GM23338 (cell line): Measurements from ENCODE around the gene REV3L. TPM values are rescaled to one million over a fixed set of nuclear protein-coding genes. Genes with fewer than 3 reads are reported as not detected.

Experiments
- ATAC-seq: fragments of 200-7000 bp; cut with Tn5 transposase; 3 replicates; pipeline ENCODE4 v1.9.1; 2020
- DNase-seq: peaks from one replicate; pipeline ENCODE4 v3.0.0-alpha.2; 2015; ENCODE audit warnings: low spot score
- H2AFZ ChIP-seq: fragments of 200-600 bp; sonication (generic); 2 replicates; pipeline ENCODE4 v1.8.0; 2016; ENCODE audit warnings: antibody characterized with exemption, mild to moderate bottlenecking, moderate library complexity
- H3F3A ChIP-seq: fragments of 200-600 bp; sonication (generic); replicated peaks from 2 replicates; pipeline ENCODE4 v1.8.0; 2017; ENCODE audit warnings: antibody characterized with exemption, mixed run types, low read depth
- H3K27ac ChIP-seq: fragments of 200-600 bp; sonication (generic); 2 replicates; pipeline ENCODE4 v1.6.1; 2016; ENCODE audit warnings: low read depth
- H3K27me3 ChIP-seq: fragments of 200-600 bp; sonication (generic); 2 replicates; pipeline ENCODE4 v1.8.0; 2016; ENCODE audit warnings: mild to moderate bottlenecking, mixed run types, moderate library complexity; ENCODE audit not compliant: insufficient read depth
- H3K36me3 ChIP-seq: fragments of 200-600 bp; sonication (generic); 2 replicates; pipeline ENCODE4 v1.8.0; 2016; ENCODE audit warnings: mild to moderate bottlenecking; ENCODE audit not compliant: insufficient read depth
- H3K4me1 ChIP-seq: fragments of 200-600 bp; sonication (generic); 2 replicates; pipeline ENCODE4 v1.8.0; 2016; ENCODE audit warnings: mild to moderate bottlenecking, moderate library complexity; ENCODE audit not compliant: insufficient read depth
- H3K4me2 ChIP-seq: fragments of 200-600 bp; sonication (generic); 2 replicates; pipeline ENCODE4 v1.7.1; 2017; ENCODE audit warnings: mixed run types
- H3K4me3 ChIP-seq: fragments of 200-600 bp; sonication (generic); 2 replicates; pipeline ENCODE4 v1.6.1; 2016; ENCODE audit warnings: mixed run types
- H3K79me2 ChIP-seq: fragments of 200-600 bp; sonication (generic); replicated peaks from 2 replicates; pipeline ENCODE4 v1.8.0; 2017; ENCODE audit warnings: mild to moderate bottlenecking; ENCODE audit not compliant: insufficient read depth
- H3K9me2 ChIP-seq: fragments of 200-600 bp; sonication (generic); 2 replicates; pipeline ENCODE4 v1.8.0; 2017; ENCODE audit not compliant: insufficient read depth
- H4K20me1 ChIP-seq: fragments of 200-600 bp; sonication (generic); replicated peaks from 2 replicates; pipeline ENCODE4 v1.8.0; 2017; ENCODE audit warnings: mild to moderate bottlenecking; ENCODE audit not compliant: insufficient read depth
- H3K27ac Mint-ChIP-seq: 2 replicates; pipeline ENCODE4 v1.8.0; 2020; ENCODE audit warnings: inconsistent platforms, mild to moderate bottlenecking, moderate library complexity, mixed read lengths
- H3K27me3 Mint-ChIP-seq: 3 replicates; pipeline ENCODE4 v1.8.0; 2022; ENCODE audit warnings: low read depth, mild to moderate bottlenecking, moderate library complexity, mixed read lengths, inconsistent platforms; ENCODE audit not compliant: insufficient read depth, poor library complexity
- H3K36me3 Mint-ChIP-seq: 3 replicates; pipeline ENCODE4 v1.8.0; 2021; ENCODE audit warnings: low read depth, mild to moderate bottlenecking, inconsistent platforms, moderate library complexity, mixed read lengths
- H3K4me1 Mint-ChIP-seq: 3 replicates; pipeline ENCODE4 v1.8.0; 2020; ENCODE audit warnings: mild to moderate bottlenecking, inconsistent platforms, mixed read lengths
- H3K4me3 Mint-ChIP-seq: 3 replicates; pipeline ENCODE4 v1.8.0; 2021; ENCODE audit warnings: moderate library complexity, mild to moderate bottlenecking, inconsistent platforms, mixed read lengths
- H3K9me3 Mint-ChIP-seq: 3 replicates; pipeline ENCODE4 v1.8.0; 2020; ENCODE audit warnings: moderate library complexity, mild to moderate bottlenecking, inconsistent platforms, mixed read lengths
- CREB1 ChIP-seq: fragments of 250-450 bp; sonication (Bioruptor Pico); IDR thresholded peaks from 2 replicates; pipeline ENCODE4 v1.5.0; 2020; ENCODE audit warnings: low read depth, mild to moderate bottlenecking, moderate library complexity
- NANOG ChIP-seq: IDR thresholded peaks from 2 replicates; pipeline ENCODE4 v1.6.1; 2016; ENCODE audit warnings: antibody characterized with exemption, borderline replicate concordance
- POLR2AphosphoS5 ChIP-seq: IDR thresholded peaks from 2 replicates; pipeline ENCODE4 v1.6.1; 2016; ENCODE audit warnings: antibody characterized with exemption, low read depth
- ZNF331 ChIP-seq: fragments of 250-450 bp; sonication (Bioruptor Pico); IDR thresholded peaks from 2 replicates; pipeline ENCODE4 v1.5.0; 2020; ENCODE audit warnings: low read depth, mild to moderate bottlenecking, moderate library complexity
- ZNF462 ChIP-seq: fragments of 250-450 bp; sonication (Bioruptor Pico); IDR thresholded peaks from 2 replicates; pipeline ENCODE4 v1.5.0; 2020; ENCODE audit warnings: mild to moderate bottlenecking, moderate library complexity
- polyA plus RNA-seq: library from polyadenylated mRNA; unstranded; fragments of >200 nt; fragmentation: Nextera tagmentation; extraction: Ambion mirVana; gene quantifications from 2 replicates; pipeline ENCODE4 v1.2.1, GENCODE V29; 2016
- total RNA-seq: library from RNA; depleted of rRNA; stranded (reverse); fragments of >200 nt; shearing (Covaris generic); gene quantifications from 2 replicates; pipeline ENCODE4 v1.2.3, GENCODE V29; 2014
- TF ChIP-seq, protein P1 (sequence below): IDR thresholded peaks from one replicate; pipeline ENCODE4 v1.6.1; 2018; ENCODE audit warnings: antibody characterized with exemption; ENCODE audit not compliant: unreplicated experiment

REV3L gene
- total and polyA plus RNA-seq, 2 experiments from 2014 or later: 8.3 to 13.1 TPM

DNA sequence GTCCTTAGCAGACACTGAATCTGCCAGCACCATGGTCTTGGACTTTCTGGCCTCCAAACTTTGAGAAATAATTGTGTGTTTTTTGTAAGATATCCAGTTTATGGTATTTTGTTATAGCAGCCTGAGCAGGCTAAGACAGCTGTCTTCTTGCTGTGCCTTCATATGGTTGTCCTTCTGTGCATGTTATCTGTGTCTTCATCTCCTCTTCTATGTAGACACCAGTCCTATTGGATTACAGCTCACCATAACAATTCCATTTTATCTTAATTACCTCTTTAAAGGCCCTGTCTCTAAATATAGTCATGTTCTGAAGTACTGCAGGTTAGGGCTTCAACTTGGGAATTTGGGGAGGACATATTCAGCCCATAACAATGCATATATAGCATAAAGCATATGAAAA, 44.3 kb upstream of the REV3L start (continued):
- TF ChIP-seq ZNF462 (CRISPR knock-in tag) (no peak), CREB1 (no peak)

- Histone ChIP-seq H3K9me2 (no peaks in the 10 kb centered on the region), H4K20me1 (no peaks in the 10 kb centered on the region), H3F3A (no peaks in the 10 kb centered on the region), H2AFZ (no peak overlapping the region), H3K27ac (no peak overlapping the region), H3K4me3 (no peak overlapping the region), H3K27me3 (no peaks in the 10 kb centered on the region), H3K79me2 (0 out of 2 replicates have a peak, but pooled peaks cover 2% of the 10 kb centered on the region), H3K4me1 (peaks cover 19% of the 10 kb centered on the region), H3K4me2 (no peak overlapping the region), H3K36me3 (no peaks in the 10 kb centered on the region)
- no peak for ATAC-seq
- H3K27ac Mint-ChIP-seq: no peak overlapping the region
- peaks cover 16% of the 10 kb centered on the region for H3K4me1 Mint-ChIP-seq
- no peaks in the 10 kb centered on the region for H3K36me3 Mint-ChIP-seq
- H3K9me3 Mint-ChIP-seq: no peaks in the 10 kb centered on the region
- no peak overlapping the region for H3K4me3 Mint-ChIP-seq
- DNase-seq: no peak
- H3K27me3 Mint-ChIP-seq: no peaks in the 10 kb centered on the region
- TF ChIP-seq POLR2AphosphoS5: no peak
- no peak for TF ChIP-seq ZNF462 (CRISPR knock-in tag)
- TF ChIP-seq, protein P1, sequence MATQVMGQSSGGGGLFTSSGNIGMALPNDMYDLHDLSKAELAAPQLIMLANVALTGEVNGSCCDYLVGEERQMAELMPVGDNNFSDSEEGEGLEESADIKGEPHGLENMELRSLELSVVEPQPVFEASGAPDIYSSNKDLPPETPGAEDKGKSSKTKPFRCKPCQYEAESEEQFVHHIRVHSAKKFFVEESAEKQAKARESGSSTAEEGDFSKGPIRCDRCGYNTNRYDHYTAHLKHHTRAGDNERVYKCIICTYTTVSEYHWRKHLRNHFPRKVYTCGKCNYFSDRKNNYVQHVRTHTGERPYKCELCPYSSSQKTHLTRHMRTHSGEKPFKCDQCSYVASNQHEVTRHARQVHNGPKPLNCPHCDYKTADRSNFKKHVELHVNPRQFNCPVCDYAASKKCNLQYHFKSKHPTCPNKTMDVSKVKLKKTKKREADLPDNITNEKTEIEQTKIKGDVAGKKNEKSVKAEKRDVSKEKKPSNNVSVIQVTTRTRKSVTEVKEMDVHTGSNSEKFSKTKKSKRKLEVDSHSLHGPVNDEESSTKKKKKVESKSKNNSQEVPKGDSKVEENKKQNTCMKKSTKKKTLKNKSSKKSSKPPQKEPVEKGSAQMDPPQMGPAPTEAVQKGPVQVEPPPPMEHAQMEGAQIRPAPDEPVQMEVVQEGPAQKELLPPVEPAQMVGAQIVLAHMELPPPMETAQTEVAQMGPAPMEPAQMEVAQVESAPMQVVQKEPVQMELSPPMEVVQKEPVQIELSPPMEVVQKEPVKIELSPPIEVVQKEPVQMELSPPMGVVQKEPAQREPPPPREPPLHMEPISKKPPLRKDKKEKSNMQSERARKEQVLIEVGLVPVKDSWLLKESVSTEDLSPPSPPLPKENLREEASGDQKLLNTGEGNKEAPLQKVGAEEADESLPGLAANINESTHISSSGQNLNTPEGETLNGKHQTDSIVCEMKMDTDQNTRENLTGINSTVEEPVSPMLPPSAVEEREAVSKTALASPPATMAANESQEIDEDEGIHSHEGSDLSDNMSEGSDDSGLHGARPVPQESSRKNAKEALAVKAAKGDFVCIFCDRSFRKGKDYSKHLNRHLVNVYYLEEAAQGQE: no peak
- no peak for TF ChIP-seq NANOG
- no peak for TF ChIP-seq ZNF331
Observed at GRCh38 chr6:111524735-111525134, 41.7 kb upstream of the REV3L start.
